HCT116 (cell line): ENCODE results near the gene WEE1.

ENCODE experiments used
- EZH2 ChIP-seq: fragments of 200-600 bp; sonication (generic); IDR thresholded peaks from 2 replicates; pipeline ENCODE4 v1.6.1; 2017; ENCODE audit warnings: antibody characterized with exemption, mixed run types
- TF ChIP-seq, protein P1 (sequence below), 3 experiments: fragments of 200-600 bp in 1 of 3; sonication (generic) in 1 of 3; IDR thresholded peaks in 2 of 3; conservative IDR thresholded peaks in 1 of 3; 2 replicates each; pipeline ENCODE4 v1.5.1; 2012 to 2017; ENCODE audit warnings: low read depth in 2 of 3, low read length in 2 of 3, antibody characterized with exemption in 1 of 3, borderline replicate concordance in 1 of 3, control low read depth in 1 of 3, mild to moderate bottlenecking in 1 of 3, mixed read lengths in 1 of 3, mixed run types in 1 of 3, moderate library complexity in 1 of 3; ENCODE audit not compliant: insufficient read depth in 1 of 3

DNA sequence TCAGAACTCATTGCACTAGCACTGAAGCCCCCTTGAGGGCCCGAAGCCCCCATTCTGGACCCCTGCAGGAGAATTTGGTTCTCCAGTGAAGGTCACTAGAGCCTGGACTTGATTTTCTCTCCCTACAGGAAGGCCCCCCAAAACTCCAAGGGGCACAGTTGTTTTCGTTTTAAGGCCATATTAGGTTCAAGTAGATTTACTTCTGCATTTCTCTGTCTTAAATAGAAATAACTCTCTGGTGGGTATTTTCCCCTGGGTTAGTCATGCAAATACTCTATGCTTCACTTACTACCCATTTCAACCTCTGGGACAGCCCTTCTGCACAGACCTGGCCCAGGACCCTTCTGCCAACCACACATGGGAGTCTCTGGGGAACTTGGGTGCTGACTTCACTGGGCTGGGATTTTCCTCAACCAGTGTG lies 41.6 kb downstream of the WEE1 start:
- TF ChIP-seq, protein P1, sequence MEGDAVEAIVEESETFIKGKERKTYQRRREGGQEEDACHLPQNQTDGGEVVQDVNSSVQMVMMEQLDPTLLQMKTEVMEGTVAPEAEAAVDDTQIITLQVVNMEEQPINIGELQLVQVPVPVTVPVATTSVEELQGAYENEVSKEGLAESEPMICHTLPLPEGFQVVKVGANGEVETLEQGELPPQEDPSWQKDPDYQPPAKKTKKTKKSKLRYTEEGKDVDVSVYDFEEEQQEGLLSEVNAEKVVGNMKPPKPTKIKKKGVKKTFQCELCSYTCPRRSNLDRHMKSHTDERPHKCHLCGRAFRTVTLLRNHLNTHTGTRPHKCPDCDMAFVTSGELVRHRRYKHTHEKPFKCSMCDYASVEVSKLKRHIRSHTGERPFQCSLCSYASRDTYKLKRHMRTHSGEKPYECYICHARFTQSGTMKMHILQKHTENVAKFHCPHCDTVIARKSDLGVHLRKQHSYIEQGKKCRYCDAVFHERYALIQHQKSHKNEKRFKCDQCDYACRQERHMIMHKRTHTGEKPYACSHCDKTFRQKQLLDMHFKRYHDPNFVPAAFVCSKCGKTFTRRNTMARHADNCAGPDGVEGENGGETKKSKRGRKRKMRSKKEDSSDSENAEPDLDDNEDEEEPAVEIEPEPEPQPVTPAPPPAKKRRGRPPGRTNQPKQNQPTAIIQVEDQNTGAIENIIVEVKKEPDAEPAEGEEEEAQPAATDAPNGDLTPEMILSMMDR (IDR thresholded peaks at IDR 0.05 in 2 of 3, conservative IDR thresholded peaks at IDR 0.05 in 1 of 3; ENCODE audit: borderline replicate concordance in 1 of 3, insufficient read depth in 1 of 3, low read depth in 2 of 3, low read length in 2 of 3): no peak
- TF ChIP-seq EZH2: no peak
